Stimulated activated CD8-positive, alpha-beta memory T cell treated with anti-CD3 and anti-CD28 coated beads, Interleukin-12 subunit alpha, Interleukin-12 subunit beta, amount 100 ng/mL, for 1 hour (primary cell): ENCODE results near the gene ADIPOR2.
"Not testable (repeated sequence)": the region's sequence is repeated elsewhere in the genome, so short reads cannot be mapped to it uniquely, and the experiment has no call there.

Experiments used
- DNase-seq: peaks from one replicate; pipeline ENCODE4 v3.0.0-alpha.2; 2020; ENCODE audit warnings: low read depth

The ADIPOR2 gene

GRCh38 chr12:1665366-1665765 is 25.5 kb upstream of the ADIPOR2 start:
- no peak for DNase-seq

DNA sequence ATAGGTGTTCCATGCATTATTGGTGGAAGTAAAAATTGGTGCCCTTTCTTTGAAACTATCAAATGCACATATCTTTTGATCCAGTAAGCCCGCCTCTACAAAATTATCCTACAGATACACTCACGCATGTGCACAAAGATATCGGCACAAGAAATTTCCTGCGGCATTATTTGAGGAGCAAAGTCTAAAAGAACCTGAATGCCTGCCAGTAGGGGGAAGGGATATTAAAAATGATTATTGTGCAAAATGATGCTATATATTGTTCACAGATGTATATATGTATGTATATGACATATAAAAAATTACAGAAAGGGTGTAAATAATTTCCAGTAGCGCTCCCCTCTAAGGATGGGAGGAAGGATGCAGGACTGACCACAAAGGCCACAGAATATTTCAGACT is 24.7 kb upstream of the ADIPOR2 start:
- no peak for DNase-seq

GRCh38 chr12:1666685-1667162 is 24.1 kb upstream of the ADIPOR2 start:
- DNase-seq: no peak

DNA sequence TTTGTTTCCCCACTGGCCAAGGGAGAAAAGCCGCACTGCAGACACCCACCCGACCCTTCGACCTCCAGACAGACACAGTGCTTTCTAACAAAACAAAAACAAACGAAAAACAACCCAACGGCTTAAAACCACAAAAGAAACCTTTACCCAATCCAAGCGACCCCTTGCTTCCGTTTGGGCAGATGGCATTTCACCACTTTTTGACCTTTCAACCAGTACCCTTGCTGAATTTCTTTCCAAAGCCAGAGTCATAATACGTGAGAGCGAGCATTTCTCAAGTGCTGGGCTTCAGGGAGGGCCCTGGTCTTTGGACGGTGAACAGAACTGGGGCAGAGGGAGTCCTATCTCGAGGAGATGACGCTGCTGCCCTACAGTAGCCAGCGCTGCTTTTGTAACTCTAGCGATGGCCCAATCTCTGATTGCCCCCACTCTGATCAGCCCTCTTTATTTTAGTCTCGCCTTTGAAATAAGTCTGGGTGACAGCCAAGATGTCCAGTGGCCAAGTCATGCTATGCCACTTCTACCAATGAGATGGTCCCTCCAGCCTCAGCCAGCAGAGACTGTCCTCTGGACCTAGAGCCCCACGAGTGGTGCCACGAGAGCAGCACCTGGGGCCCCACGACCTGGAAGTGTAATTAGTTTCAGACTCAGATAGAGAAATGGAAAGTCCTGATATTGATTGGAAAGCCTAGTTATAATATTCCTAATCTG is 21.9 kb upstream of the ADIPOR2 start:
- DNase-seq: no peak

DNA sequence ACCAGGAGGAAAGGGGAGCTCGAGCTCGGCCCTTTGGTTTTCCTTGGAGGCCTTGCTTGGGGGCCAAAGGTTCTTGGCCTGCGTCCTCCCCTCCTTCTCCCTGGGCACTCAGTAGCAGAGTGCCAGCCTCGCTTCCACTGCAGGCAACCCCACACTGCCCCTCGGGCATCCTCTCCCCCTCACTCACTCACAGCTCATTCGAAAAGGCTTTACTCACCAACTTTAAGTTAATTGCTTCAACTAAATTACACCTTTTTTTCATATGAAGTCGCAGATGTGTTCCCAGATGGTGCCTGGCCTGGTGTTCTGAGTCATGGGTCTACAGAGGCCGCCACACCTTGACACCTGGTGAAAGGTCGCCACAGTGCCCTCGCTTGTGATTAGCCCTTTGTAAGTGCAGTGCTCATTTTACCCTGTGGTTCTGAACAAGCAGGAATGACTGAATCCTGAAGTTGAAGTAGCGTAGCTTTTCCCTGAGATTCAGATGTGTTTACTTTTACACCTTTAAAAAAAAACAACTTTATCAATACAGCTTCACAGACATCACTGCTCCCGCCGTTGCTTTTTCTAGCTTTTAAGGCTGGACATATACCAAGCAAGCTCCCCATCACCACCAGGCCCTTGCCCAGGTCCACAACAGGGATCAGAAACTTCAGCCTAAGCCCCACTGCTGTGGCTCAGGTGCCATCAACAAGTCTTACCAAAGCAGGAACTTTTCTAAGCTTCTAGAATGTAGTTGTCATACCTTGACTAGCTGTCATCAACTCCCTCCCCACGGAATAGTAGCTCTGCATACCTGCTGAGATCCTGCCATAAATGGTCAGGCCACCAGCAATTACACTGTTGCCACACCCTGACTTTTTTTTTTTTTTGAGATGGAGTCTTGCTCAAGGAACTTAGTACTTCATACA is 20.3 kb upstream of the ADIPOR2 start:
- no peak for DNase-seq

DNA sequence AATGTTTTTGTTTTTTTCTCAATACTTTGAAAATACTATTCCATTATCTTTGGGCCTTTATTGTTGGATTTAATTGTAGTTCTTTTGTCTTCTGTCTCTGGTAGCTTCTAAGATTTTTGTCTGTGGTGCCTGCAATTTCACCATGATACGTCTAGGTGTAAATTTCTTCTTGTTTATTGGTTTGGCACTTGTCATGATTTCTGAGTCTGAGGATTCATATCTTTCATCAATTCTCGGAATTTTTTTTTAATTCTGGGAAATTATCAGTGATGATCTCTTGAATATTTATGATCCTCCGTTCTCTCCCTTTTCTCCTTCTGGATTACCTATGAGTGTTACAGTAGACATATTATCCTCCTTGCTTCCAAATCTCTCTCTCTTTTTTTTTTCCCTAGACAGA is 14.8 kb upstream of the ADIPOR2 start:
- no peak for DNase-seq

- DNase-seq: no peak
Observed at GRCh38 chr12:1680804-1681492, 9.9 kb upstream of the ADIPOR2 start.

- no peak for DNase-seq
Observed at GRCh38 chr12:1681493-1681807, 9.4 kb upstream of the ADIPOR2 start.

GRCh38 chr12:1688086-1688710 is 2.7 kb upstream of the ADIPOR2 start:
- no peak for DNase-seq

DNA sequence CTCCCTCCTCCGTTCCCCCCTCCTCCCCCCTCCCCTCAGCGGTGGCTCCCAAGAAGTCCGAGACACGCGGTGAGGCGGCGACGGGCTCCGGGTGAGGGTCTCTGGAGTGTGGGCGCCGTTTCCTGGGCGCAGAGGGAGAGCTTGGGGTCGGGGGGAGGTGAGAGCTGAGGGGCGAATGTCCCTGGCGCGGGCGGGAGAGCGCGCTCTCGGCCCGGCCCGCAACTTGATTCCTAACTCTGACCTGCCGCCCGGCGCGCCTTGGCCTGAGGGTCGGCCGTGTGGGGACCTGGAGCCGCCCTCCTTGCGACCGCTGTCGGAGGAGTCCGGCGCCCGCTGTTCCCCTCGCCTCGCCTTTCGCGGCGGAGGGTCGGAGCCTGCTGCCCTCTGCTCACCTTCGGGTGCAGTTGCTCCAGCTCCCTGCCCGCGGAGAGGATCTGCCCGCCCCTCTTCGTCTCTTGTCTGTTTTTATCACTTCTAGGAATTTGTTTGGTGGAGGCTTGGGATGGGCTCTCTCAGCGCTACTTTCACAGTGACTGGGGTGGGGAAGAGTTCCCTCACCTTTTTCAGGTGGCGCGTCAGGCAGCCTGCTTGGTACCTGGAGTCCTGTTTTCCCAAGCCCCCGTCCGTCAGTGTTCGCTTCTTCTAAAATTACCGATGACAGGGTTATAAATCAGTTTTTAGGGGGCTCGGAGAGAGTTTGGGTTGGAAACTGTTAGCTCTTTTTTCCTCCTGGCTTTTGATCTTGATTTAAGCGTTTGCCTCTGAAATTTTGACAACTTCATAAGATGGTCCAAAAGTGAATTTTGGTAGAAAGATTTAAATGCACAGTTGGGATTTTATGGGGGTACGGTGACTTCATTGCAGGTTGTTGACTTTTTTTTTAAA is 495 bp downstream of the ADIPOR2 start:
- peak; percentile 11 for DNase-seq

- DNase-seq: no peak
Observed at GRCh38 chr12:1692226-1692625, 1.4 kb downstream of the ADIPOR2 start.

- no peak for DNase-seq
Observed at GRCh38 chr12:1692895-1693610, 2.2 kb downstream of the ADIPOR2 start.

- DNase-seq: not testable (repeated sequence)
Observed at GRCh38 chr12:1695097-1695496, 4.2 kb downstream of the ADIPOR2 start.

DNA sequence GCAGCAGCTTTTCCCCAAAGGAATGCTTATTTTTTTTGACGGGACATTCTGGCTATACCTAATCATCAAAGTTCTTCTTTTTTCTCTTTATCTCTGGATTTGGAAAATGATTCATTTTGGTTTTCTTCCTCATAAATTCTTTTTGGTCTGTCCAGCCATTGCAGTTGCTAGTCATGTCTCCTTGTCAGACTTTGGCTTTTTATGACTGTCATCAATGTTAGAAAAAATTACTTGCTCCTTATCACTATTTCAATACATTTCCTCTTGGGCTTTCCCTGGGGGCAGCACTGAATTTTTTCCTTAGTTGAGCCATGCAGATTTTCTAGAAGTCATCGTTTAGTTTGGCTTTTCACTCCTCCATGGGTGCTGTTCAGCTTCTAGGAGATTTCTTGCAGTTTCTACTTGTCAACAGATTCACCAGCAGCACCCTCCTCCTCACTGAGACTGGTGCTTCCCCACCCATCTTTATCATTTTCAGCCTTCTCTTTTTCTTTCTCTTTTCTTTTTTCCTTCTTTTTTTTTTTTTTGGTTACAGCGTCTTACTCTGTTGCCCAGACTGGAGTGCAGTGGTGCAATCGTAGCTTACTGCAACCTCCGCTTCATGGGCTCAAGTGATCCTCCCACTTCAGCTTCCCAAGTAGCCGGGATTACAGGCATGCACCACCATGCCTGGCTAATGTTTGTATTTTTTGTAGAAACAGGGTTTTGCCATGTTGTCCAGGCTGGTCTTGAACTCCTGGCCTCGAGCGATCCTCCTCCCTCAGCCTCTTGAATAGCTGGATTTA is 5.2 kb downstream of the ADIPOR2 start:
- DNase-seq: no peak

DNA sequence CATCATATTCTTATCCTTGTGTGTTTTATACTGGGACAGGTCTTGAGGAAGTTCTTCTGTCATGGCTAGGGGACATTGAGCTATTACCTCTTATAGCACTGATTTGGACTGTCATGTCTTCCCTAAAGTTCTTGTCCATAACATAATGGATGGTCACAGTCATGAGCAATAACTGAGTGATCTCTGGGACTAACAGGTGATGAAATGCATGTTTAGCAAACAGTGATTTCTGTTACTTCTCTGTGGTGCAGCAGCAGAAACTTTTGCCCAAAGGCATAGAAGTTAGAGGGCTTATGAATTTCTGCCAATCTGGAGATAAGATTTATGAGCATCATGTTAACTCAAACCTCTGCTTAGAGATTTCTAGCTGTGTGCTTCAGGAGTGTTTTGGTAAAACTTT is 5.9 kb downstream of the ADIPOR2 start:
- DNase-seq: no peak

GRCh38 chr12:1697271-1697670 is 6.4 kb downstream of the ADIPOR2 start:
- no peak for DNase-seq

- DNase-seq: no peak
Observed at GRCh38 chr12:1698720-1699119, 7.8 kb downstream of the ADIPOR2 start.

DNA sequence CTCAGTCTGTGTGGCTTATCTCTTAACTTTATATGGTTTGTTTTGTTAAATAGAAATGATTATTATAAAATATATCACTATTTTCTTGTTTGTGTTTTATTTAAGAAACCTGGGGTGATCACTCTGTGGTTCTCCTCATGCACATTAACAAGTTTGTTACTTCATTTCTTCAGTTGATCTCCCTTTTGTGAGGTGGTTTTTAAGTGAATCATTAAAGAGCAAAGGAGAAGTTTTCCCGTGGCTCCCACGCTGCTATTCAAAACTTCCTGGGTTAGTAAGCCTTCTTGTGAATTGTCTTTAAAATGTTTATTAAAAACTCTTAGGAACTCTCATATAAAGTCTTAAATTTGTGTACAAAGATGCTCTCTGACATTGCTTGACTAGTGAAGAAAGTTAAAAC is 11.8 kb downstream of the ADIPOR2 start:
- DNase-seq: no peak

GRCh38 chr12:1703771-1704722 is 13.2 kb downstream of the ADIPOR2 start:
- DNase-seq: no peak
